GM21367 (cell line): ENCODE data around the gene FSTL3.

Experiments
- ATAC-seq: cut with Tn5 transposase; IDR thresholded peaks from one replicate; pipeline ENCODE4 v1.9.1; 2021; ENCODE audit not compliant: unreplicated experiment

The FSTL3 gene

DNA sequence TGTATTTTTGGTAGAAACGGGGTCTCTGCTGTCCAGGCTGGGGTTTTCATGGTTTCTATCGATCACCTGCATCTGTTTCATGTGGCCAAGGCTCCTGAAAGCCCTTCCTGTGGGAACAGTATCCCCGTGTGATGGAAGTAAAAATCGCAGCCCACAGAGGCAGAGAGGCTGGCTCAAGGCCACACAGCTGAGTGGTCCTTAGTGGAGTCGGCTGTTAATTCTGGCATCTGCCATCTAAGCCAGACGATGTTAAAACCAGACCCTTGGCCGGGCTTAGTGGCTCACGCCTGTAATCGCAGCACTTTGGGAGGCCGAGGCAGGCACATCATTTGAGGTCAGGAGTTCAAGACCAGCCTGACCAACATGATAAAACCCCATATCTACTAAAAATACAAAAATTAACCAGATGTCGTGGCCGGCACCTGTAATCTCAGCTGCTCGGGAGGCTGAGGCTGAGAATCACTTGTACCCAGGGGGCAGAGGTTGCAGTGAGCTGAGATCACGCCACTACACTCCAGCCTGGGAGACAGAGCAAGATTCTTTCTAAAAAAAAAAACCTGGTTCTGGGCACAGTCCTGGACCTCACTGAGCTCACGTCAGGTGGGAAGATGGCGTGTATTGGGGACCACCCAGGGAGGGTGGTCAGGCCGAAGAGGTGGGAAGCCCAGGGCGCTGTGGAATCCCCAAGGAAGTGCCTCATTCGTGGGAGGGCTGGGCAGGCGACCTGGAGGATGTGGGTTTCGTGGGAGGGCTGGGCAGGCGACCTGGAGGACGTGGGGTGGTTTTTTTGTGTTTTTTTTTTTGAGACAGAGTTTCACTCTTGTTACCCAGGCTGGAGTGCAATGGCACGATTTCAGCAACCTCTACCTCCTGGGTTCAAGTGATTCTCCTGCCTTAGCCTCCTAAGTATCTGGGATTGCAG lies 56.2 kb downstream of the FSTL3 start:
- no peak for ATAC-seq
